ENCODE data around the gene NCBP3.

DNA sequence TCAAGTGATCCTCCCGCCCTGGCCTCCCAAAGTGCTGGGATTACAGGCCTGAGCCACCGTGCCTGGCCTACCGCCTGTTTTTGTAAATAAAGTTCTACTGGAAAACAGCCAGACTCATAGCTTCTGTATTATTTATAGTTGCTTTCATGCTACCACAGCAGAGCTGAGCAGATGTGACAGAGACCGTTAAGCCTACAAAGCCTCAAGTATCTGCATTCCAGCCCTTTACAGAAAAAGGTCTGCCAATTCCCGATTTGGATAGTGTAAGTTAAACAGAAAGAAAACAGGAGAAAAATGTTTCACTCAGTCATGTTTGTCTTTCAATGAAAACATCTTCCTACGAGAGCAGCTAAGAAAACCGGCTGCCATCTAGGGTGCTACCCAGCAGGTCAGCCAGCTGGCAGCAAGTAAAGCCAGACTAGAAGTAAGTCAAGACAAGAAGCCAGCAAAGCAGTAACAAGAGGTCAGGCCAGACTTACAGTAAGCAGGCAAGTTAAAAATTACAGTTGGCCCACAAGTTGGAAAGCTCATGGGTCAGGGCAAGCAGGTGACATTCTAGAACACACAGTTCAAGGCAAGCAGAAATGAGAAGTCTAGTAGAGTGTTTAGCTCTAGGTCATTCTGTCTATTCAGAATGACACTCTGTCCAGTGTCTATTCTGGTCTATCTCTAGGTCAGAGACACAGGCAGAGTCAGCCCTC, 17.7 kb downstream of the NCBP3 start:
- TF ChIP-seq SP2 (tag by site-specific recombination; IDR thresholded peaks at IDR 0.05) = no peak
- no peak for TF ChIP-seq ZNF274 (IDR thresholded peaks at IDR 0.05; ENCODE audit: low read length)
- TF ChIP-seq ZNF274 (tag by site-specific recombination; IDR thresholded peaks at IDR 0.05; ENCODE audit: borderline replicate concordance) = no peak
- no peak for TF ChIP-seq ZNF514 (tag by site-specific recombination; IDR thresholded peaks at IDR 0.05)
- no peak for TF ChIP-seq ZNF19 (tag by site-specific recombination; IDR thresholded peaks at IDR 0.05; ENCODE audit: low read depth)
- TF ChIP-seq, protein P1, sequence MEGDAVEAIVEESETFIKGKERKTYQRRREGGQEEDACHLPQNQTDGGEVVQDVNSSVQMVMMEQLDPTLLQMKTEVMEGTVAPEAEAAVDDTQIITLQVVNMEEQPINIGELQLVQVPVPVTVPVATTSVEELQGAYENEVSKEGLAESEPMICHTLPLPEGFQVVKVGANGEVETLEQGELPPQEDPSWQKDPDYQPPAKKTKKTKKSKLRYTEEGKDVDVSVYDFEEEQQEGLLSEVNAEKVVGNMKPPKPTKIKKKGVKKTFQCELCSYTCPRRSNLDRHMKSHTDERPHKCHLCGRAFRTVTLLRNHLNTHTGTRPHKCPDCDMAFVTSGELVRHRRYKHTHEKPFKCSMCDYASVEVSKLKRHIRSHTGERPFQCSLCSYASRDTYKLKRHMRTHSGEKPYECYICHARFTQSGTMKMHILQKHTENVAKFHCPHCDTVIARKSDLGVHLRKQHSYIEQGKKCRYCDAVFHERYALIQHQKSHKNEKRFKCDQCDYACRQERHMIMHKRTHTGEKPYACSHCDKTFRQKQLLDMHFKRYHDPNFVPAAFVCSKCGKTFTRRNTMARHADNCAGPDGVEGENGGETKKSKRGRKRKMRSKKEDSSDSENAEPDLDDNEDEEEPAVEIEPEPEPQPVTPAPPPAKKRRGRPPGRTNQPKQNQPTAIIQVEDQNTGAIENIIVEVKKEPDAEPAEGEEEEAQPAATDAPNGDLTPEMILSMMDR (tag by site-specific recombination; IDR thresholded peaks at IDR 0.05) = no peak
- TF ChIP-seq ZBTB17 (tag by site-specific recombination; IDR thresholded peaks at IDR 0.05) = no peak
- TF ChIP-seq, protein P2, sequence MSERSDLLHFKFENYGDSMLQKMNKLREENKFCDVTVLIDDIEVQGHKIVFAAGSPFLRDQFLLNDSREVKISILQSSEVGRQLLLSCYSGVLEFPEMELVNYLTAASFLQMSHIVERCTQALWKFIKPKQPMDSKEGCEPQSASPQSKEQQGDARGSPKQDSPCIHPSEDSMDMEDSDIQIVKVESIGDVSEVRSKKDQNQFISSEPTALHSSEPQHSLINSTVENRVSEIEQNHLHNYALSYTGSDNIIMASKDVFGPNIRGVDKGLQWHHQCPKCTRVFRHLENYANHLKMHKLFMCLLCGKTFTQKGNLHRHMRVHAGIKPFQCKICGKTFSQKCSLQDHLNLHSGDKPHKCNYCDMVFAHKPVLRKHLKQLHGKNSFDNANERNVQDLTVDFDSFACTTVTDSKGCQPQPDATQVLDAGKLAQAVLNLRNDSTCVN (tag by site-specific recombination; optimal IDR thresholded peaks at IDR 0.05) = no peak
- TF ChIP-seq, protein P3, sequence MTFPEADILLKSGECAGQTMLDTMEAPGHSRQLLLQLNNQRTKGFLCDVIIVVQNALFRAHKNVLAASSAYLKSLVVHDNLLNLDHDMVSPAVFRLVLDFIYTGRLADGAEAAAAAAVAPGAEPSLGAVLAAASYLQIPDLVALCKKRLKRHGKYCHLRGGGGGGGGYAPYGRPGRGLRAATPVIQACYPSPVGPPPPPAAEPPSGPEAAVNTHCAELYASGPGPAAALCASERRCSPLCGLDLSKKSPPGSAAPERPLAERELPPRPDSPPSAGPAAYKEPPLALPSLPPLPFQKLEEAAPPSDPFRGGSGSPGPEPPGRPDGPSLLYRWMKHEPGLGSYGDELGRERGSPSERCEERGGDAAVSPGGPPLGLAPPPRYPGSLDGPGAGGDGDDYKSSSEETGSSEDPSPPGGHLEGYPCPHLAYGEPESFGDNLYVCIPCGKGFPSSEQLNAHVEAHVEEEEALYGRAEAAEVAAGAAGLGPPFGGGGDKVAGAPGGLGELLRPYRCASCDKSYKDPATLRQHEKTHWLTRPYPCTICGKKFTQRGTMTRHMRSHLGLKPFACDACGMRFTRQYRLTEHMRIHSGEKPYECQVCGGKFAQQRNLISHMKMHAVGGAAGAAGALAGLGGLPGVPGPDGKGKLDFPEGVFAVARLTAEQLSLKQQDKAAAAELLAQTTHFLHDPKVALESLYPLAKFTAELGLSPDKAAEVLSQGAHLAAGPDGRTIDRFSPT (tag by site-specific recombination; IDR thresholded peaks at IDR 0.05) = no peak
- TF ChIP-seq ZNF549 (tag by site-specific recombination; IDR thresholded peaks at IDR 0.05) = no peak
- TF ChIP-seq BCL11A (tag by site-specific recombination; IDR thresholded peaks at IDR 0.05; ENCODE audit: low read depth) = no peak
- TF ChIP-seq ZNF548 (tag by site-specific recombination; IDR thresholded peaks at IDR 0.05) = no peak
- TF ChIP-seq TRIM28 (IDR thresholded peaks at IDR 0.05; ENCODE audit: borderline replicate concordance, low read length) = no peak

All from HEK293 (cell line).